WTC11 (cell line): ENCODE measurements around the gene ZDHHC11.

ENCODE experiments used
- ATF2 ChIP-seq: sonication (generic); formaldehyde crosslinking; IDR thresholded peaks from 2 replicates; pipeline ENCODE4 v1.8.1; 2022; ENCODE audit warnings: low read depth, missing genetic modification reagents, borderline replicate concordance
- ATF3 ChIP-seq: sonication (generic); formaldehyde crosslinking; conservative IDR thresholded peaks from 2 replicates; pipeline ENCODE4 v1.8.1; 2022; ENCODE audit warnings: mild to moderate bottlenecking, missing genetic modification reagents
- CREB1 ChIP-seq: sonication (generic); formaldehyde crosslinking; IDR thresholded peaks from 2 replicates; pipeline ENCODE4 v1.8.0; 2023; ENCODE audit warnings: mild to moderate bottlenecking, missing genetic modification reagents
- CTCF ChIP-seq: fragments of 200-600 bp; IDR thresholded peaks from 2 replicates; pipeline ENCODE4 v1.8.0; 2022; ENCODE audit warnings: antibody characterized with exemption
- ELF4 ChIP-seq: sonication (generic); formaldehyde crosslinking; IDR thresholded peaks from 2 replicates; pipeline ENCODE4 v1.8.1; 2022; ENCODE audit warnings: low read depth, mild to moderate bottlenecking, moderate library complexity, missing genetic modification reagents
- EMX1 ChIP-seq: fragments of 250-450 bp; sonication (Bioruptor Pico); IDR thresholded peaks from 2 replicates; pipeline ENCODE4 v1.8.0; 2021; ENCODE audit warnings: mild to moderate bottlenecking
- ESRRA ChIP-seq: sonication (generic); formaldehyde crosslinking; IDR thresholded peaks from 2 replicates; pipeline ENCODE4 v1.8.1; 2022; ENCODE audit warnings: mild to moderate bottlenecking, missing genetic modification reagents, borderline replicate concordance
- KAT7 ChIP-seq: sonication (generic); formaldehyde crosslinking; IDR thresholded peaks from 2 replicates; pipeline ENCODE4 v1.8.1; 2023; ENCODE audit warnings: missing genetic modification reagents, mild to moderate bottlenecking, borderline replicate concordance
- MAX ChIP-seq: sonication (generic); formaldehyde crosslinking; IDR thresholded peaks from 2 replicates; pipeline ENCODE4 v1.8.0; 2022; ENCODE audit warnings: mild to moderate bottlenecking, missing genetic modification reagents
- MXD4 ChIP-seq: fragments of 250-450 bp; sonication (Bioruptor Pico); IDR thresholded peaks from 2 replicates; pipeline ENCODE4 v1.8.0; 2021; ENCODE audit warnings: mild to moderate bottlenecking, moderate library complexity, borderline replicate concordance
- NFE2L1 ChIP-seq: sonication (generic); formaldehyde crosslinking; IDR thresholded peaks from 2 replicates; pipeline ENCODE4 v1.8.1; 2023; ENCODE audit warnings: missing genetic modification reagents
- NFYB ChIP-seq: sonication (generic); formaldehyde crosslinking; conservative IDR thresholded peaks from 2 replicates; pipeline ENCODE4 v1.8.0; 2022; ENCODE audit warnings: low read depth, missing genetic modification reagents
- STAT6 ChIP-seq: sonication (generic); formaldehyde crosslinking; conservative IDR thresholded peaks from 2 replicates; pipeline ENCODE4 v1.8.1; 2023; ENCODE audit warnings: mild to moderate bottlenecking, low read depth, missing genetic modification reagents, moderate library complexity
- USF2 ChIP-seq: sonication (generic); formaldehyde crosslinking; IDR thresholded peaks from 2 replicates; pipeline ENCODE4 v1.8.1; 2023; ENCODE audit warnings: mild to moderate bottlenecking, missing genetic modification reagents, moderate library complexity

- TF ChIP-seq ELF4 (CRISPR knock-in tag) (no peak), USF2 (CRISPR knock-in tag) (no peak), ESRRA (no peak), MAX (no peak), CTCF (no peak), KAT7 (CRISPR knock-in tag) (no peak), NFYB (CRISPR knock-in tag) (no peak), STAT6 (CRISPR knock-in tag) (no peak), ATF3 (CRISPR knock-in tag) (no peak), NFE2L1 (CRISPR knock-in tag) (no peak), ATF2 (CRISPR knock-in tag) (no peak), CREB1 (CRISPR knock-in tag) (no peak), MXD4 (CRISPR knock-in tag) (no peak), EMX1 (CRISPR knock-in tag) (no peak)
Observed at GRCh38 chr5:759781-760362, 90.9 kb downstream of the ZDHHC11 start.
